ENCODE measurements around the gene NOXO1.
A peak's percentile ranks its signal among the peaks of the same experiment; 100 is the strongest.
"Not testable (repeated sequence)": the region's sequence is repeated elsewhere in the genome, so short reads cannot be mapped to it uniquely, and the experiment has no call there.

Gene NOXO1, protein sequence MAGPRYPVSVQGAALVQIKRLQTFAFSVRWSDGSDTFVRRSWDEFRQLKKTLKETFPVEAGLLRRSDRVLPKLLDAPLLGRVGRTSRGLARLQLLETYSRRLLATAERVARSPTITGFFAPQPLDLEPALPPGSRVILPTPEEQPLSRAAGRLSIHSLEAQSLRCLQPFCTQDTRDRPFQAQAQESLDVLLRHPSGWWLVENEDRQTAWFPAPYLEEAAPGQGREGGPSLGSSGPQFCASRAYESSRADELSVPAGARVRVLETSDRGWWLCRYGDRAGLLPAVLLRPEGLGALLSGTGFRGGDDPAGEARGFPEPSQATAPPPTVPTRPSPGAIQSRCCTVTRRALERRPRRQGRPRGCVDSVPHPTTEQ

GRCh38 chr16:1981398-1981836, at the start of gene NOXO1:
Gene NOXO1 (minus strand): TSS chr16:1981469. CDS start chr16:1981179, 290 bp downstream.
- no peak for DNase-seq (ENCODE audit: low spot score)

DNA sequence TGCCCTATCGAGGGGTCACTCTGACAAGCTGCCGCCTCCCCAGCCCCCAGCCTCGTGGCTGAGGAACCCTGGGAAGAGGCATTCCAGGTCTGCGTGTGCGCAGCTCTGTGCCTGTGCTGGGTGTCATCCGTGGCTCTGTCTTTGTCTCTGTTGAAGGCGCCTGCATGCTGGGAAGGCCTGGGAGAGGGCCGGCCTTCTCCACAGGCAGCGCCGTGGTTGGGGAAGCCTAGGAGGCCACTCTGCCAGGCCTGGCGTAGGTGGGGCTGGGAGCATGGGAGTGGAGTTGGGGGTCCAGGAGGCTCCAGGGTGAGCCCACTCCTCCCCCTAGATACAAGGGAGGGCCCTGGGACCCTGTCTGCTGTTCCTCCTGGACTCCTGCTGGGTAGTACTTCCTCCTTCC, 48.8 kb upstream of the NOXO1 start:
- DNase-seq (ENCODE audit: low spot score), result no peak

- DNase-seq (ENCODE audit: low spot score), result no peak
These were observed 48.1 kb upstream of the NOXO1 start for GRCh38 chr16:2029350-2029749.

DNA sequence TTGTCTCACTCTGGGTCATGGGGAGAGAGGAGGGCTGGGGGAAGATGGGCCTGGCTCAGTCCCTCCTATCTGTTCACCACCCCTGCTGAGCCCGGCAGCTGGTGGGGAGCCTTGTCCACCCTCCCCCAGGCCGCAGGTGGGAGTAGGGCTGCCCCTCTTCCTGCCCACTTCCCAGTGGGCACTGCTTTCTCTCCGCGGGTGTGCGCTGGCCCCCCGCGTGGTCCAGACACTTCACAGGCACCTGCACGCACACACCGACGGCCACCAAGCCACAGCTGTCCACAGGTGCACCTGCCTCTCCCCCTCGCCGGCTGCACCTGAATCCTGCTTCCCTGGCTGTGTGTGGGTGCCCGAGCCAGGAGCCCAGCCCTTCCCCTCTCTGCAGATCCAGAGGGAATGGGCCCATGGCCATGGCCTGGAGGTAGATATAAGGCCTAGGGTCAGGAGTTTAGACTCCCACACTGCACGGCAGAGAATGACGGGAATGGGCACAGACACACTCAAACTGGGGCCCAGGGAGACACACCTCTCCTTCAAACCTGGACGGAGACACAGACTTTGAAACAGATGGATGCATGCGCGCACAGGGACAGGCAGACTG, 47.5 kb upstream of the NOXO1 start:
- DNase-seq (ENCODE audit: low spot score), result no peak

GRCh38 chr16:2028146-2028545, 46.9 kb upstream of the NOXO1 start:
- DNase-seq (ENCODE audit: low spot score), result no peak

- no peak for DNase-seq (ENCODE audit: low spot score)
These were observed 46.0 kb upstream of the NOXO1 start for GRCh38 chr16:2027024-2028010.

GRCh38 chr16:2026461-2027023, 45.3 kb upstream of the NOXO1 start, which contains the start of gene NHERF2:
Gene NHERF2 (plus strand): TSS chr16:2026902. CDS start chr16:2027006, 104 bp downstream.
- no peak for DNase-seq (ENCODE audit: low spot score)

DNA sequence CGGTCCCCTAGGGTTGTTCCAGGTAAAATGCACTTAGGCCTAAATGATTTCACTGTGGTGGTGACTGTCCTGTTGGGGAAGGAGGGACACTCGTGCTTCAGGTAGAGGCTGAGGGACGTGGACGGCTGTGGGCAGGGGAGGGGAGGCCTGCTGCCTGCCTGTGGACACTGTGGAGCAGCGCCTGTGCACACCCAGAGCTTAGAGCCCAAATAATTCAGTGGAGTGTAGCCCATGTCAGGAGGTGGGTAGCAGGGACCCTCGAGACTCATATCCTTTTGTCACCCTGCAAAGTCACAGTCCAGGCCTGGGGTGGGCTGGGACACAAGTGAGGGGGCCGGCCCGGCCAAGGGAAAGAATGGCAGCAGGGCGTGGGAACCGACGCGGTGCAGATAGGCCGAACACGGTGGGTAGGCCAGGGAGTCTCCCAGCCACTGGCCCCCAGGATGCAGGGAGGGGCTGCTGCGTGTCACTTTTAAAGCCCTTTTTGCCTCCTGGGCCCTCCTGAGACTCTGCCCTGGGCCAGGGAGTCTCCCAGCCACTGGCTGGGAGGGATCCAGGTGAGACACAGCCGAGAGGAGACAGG, 44.7 kb upstream of the NOXO1 start:
- no peak for DNase-seq (ENCODE audit: low spot score)

DNA sequence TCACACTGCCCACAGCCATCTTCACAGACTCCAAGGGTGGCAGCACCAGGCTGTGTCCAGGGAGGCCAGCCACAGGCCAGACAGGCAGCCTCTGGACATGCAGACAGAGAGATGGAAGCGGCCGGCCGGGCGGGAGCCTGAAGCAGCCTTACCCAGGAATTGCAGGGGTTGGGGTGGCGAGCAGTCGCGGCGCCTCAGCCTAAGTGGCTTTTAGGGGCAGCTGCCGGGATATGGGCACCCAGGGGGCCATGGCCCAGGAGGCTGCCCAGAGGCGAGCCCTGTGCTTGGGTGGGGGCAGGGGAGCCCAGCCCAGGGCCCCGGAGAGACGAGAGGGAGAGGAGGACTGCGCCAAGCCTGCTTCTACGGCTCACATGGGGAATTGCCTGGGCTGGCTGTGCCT, 44.0 kb upstream of the NOXO1 start:
- DNase-seq (ENCODE audit: low spot score), result no peak

GRCh38 chr16:2024032-2024420, 42.8 kb upstream of the NOXO1 start:
- no peak for DNase-seq (ENCODE audit: low spot score)

DNA sequence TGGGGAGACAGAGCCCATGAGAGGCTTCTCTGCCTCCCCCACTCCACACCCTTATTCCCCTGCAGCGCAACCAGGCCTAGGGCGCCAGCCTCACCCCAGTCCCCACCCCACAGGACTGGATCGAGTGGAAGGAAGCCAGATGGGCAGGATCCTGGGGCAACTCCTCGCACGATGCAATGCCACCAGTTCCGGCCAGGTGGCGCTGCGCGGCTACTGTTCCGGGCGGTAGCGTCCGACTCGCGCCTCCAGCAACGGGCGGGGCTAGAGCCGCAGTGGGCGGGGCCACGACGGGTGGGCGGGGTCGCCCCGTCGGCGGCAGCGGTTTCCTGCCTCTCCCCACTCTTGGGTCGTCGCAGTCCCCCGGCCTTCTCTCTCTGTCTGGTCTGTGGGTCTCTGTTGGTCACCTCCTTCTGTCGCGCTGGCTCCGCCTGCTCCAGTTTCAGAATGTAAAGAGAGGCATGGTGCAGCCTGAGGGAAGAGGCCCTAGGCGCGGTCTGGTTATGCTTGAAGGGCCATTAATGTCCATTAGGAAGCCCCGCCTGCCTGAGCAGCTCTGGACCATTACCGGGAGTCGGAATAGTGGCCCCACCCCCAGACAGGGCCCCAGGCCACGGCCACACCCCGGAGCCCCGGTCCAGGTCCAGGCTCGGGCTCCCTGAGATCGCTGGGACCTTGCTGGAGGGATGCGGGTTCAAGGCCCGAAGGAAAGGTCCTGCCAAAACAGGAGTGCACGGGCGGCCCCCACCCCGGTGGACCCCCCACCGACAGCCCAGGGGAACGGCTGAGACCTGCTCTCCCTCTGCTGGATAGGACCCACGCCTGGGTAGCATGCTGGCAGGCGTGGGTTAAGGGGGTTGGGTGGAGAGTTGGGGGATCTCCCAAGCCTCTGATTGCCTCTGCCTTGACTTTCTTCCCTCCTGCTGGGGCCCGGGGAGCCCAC, 42.1 kb upstream of the NOXO1 start:
- DNase-seq (ENCODE audit: low spot score), result peak; percentile 84

DNA sequence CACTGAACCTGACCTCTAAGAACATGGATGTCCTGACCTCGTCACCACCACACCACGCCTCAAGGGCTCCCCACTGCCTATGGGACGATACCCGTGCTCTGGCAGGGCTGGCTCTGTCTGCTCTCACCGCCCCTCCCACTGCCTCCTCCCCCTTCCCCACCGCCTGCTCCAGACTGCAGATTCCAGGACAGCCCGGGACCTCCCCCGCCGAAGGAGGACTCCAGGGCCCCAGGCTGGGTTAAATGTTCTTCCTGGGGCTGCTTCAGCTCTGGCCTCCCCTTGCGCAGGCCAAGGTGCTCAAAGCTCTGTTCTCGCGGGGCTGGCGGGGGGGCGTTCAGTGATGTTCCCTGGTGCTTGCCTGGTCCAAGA, 41.4 kb upstream of the NOXO1 start:
- no peak for DNase-seq (ENCODE audit: low spot score)

DNA sequence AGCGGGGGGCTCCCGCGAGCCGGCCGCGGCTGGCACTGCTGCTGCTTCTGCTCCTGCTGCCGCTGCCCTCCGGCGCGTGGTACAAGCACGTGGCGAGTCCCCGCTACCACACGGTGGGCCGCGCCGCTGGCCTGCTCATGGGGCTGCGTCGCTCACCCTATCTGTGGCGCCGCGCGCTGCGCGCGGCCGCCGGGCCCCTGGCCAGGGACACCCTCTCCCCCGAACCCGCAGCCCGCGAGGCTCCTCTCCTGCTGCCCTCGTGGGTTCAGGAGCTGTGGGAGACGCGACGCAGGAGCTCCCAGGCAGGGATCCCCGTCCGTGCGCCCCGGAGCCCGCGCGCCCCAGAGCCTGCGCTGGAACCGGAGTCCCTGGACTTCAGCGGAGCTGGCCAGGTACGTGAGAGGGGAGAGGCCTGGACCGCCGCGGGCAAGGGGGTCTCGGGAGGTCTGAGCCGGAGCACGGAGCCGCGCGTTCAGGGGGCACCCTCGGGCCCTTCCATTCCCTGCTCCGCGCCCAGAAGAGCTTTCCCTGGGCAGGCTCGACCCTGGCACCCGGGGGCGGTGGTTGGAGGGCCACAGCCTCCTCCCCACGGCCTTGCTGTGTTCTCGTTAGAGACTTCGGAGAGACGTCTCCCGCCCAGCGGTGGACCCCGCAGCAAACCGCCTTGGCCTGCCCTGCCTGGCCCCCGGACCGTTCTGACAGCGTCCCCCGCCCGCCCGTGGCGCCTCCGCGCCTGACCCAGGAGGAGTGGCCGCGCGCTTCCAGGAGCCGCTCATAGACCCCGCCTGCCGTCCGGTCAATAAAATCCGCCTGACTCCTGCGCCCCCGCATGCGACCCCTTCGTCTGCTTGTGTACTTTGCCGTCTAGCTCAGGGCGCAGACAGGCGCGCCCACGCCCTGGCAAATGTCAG, 38.9 kb upstream of the NOXO1 start:
- DNase-seq (ENCODE audit: low spot score), result no peak

DNA sequence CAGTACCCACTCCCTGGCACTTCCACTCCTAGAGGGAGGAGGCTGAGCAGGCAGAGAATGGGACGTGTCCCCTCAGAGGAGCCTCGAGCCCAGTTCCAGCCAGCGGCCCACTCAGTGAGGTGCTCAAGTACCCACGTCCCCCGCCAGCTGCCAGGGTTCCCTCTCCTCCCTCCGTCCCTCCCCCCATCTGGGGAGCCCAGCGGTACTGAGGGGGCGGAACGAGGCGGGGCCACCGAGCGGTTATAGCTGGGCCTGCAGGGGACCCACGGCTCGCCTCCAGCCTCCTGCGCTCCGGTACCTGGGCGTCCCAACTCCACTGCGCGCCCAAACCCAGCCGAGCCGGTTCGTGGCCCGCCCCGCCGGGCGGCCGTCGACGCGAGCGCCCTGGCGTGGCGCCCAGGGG, 38.2 kb upstream of the NOXO1 start, which contains the start of gene NPW:
TSS of gene NPW (plus strand) at position 268 of the 403 bp plus-strand sequence.
- DNase-seq (ENCODE audit: low spot score), result no peak

- no peak for DNase-seq (ENCODE audit: low spot score)
These were observed 35.2 kb upstream of the NOXO1 start for GRCh38 chr16:2016407-2016922.

- no peak for DNase-seq (ENCODE audit: low spot score)
These were observed 34.6 kb upstream of the NOXO1 start for GRCh38 chr16:2015947-2016208.

DNA sequence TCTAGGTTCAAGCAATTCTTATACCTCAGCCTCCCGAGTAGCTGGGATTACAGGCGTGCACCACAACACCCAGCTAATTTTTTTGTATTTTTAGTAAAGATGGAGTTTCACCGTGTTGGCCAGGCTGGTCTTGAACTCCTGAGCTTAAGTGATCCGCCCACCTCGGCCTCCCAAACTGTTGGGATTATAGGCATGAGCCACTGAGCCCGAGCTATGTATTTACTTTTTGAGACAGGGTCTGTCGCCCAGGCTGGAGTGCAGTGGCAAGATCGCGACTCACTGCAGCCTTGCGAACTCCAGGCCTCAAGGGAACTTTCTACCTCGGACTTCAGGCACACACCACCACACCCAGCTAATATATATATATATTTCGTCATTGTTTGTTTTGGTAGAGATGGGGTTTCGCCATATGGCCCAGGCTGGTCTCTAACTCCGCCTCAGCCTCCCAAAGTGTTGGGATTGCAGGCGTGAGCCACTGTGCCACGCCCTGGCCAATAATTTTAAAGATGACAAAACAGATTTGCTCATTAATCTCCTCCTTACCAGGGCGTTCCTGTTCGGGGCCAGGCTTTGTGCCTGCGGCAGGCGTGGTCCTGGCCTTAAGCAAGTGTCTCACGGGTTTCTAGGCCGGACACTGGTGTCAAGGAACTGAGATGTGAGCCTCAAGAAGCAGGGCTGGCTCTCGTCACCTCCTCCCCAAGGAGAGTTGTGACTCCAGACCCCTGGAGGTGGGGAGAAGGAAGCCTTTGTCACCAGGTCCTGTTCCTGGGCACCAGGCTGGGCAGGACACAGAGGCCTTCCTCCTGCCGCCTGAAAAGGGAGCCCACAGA, 34.1 kb upstream of the NOXO1 start:
- DNase-seq (ENCODE audit: low spot score), result no peak

DNA sequence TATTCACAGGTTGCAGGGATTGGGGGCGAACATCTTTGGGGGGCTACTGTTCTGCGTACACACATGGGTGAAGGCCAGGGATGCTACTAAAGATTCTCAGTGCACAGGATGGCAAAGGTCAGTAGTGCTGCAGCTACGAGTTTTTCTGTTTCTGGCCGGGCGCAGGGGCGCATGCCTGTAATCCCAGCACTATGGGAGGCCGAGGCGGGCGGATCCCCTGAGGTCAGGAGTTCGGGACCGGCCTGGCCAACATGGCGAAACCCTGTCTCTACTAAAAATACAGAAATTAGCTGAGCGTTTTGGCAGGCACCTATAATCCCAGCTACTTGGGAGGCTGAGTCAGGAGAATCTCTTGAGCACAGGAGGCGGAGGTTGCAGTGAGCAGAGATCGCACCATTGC, 32.3 kb upstream of the NOXO1 start:
- no peak for DNase-seq (ENCODE audit: low spot score)

GRCh38 chr16:2011726-2012125, 30.5 kb upstream of the NOXO1 start:
- DNase-seq (ENCODE audit: low spot score), result not testable (repeated sequence)
